ENCODE measurements around the gene TMC6.
"Not testable (repeated sequence)": the region's sequence is repeated elsewhere in the genome, so short reads cannot be mapped to it uniquely, and the experiment has no call there.

The TMC6 gene

DNA sequence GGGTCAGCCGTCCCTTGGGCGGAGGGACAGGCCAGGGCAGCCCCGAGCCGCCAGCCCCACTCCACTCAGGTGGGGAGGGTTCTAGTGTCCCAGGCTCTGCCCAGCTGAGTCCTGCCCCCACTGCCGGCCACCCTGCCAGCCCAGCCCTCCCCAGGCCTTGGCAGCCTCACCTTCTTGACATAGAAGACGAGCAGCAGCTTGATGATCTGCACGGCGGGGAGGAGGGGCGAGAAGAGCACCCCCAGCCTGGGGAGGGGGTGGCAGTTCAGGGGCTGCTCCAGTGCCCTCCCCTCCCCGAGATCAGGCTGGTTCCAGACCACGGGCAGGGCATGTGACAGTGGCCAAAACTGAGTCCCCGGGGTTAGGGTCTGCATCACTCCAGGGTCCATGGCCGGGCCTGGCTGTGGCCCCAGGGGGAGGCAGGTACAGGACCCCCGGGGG lies 9.7 kb downstream of the TMC6 start:
- Histone ChIP-seq H3K36me3 (peaks cover 88% of the 10 kb centered on the region), H3K27me3 (no peaks in the 10 kb centered on the region), H3K4me1 (ENCODE audit: control insufficient read depth in 1 of 2, insufficient read depth in 1 of 2, low read depth in 1 of 2, low read length in 1 of 2) (peaks cover 39 to 63% of the 10 kb centered on the region in 2 experiments), H3K27ac (peak overlapping the region; percentile 32), H3K4me3 (ENCODE audit: low read depth in 1 of 2, low read length in 1 of 2) (no peak overlapping the region), H3K9me3 (no peaks in the 10 kb centered on the region)
- TF ChIP-seq CTCF (IDR thresholded peaks at IDR 0.05): no peak

DNA sequence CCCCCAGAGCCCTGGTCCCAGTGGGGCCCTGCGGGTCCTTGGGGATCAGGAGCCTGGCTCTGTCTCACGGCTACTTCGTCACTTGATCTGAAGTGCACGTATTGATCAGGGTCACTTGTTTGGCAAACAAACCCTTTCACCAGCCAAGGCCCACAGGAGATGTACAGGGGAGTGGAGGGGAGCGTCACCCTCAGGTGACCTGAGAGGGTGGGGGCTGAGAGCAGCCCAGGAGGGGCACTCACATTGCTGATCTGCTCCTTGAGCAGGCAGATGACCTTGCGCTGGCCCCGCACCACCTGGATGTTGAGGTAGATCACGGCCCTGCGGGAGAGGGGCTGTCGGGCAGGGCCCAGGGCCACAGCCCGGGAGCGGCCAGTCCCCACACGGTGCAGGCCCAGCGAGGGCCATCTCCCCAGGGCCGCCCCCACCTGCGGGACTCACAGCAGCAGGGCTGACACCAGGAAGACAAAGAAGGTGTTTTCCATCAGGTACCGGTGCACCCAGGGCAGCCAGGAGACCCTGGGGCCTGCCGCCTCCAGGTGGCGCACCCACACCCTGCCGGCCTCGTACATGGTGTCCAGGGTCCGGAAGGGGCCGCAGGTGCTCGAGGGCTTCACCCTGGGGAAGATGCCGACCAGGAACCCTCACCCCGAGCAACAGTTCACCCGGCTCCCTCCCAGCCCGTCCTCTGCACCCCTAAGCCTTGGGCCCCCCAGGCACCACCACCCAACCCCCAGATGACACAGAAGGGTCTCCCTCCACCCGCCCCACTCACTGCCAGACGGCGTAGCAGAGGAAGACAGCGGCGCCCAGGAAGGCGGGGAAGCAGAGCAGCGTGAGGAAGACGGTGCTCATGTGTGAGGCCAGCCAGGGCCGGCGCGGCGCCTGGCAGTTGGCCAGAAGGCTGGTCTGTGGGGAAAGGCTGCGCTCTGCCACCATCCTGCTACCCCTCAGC lies 11.3 kb downstream of the TMC6 start:
- peaks cover 86% of the 10 kb centered on the region for H3K36me3 ChIP-seq
- peaks cover 50 to 63% of the 10 kb centered on the region in 2 experiments for H3K4me1 ChIP-seq (ENCODE audit: control insufficient read depth in 1 of 2, insufficient read depth in 1 of 2, low read depth in 1 of 2, low read length in 1 of 2)
- TF ChIP-seq CTCF (IDR thresholded peaks at IDR 0.05): peak; percentile 10

GRCh38 chr17:78116411-78116810 lies 12.1 kb downstream of the TMC6 start:
- H3K4me1 ChIP-seq (ENCODE audit: control insufficient read depth in 1 of 2, insufficient read depth in 1 of 2, low read depth in 1 of 2, low read length in 1 of 2): peaks cover 42 to 55% of the 10 kb centered on the region in 2 experiments
- TF ChIP-seq CTCF (IDR thresholded peaks at IDR 0.05): no peak
- H3K27me3 ChIP-seq: no peaks in the 10 kb centered on the region

More for the DNA sequence above, 11.3 kb downstream of the TMC6 start:
- peak overlapping the region; percentile 56 for H3K27ac ChIP-seq
- no peaks in the 10 kb centered on the region for H3K9me3 ChIP-seq
- no peaks in the 10 kb centered on the region for H3K27me3 ChIP-seq
- no peak overlapping the region for H3K4me3 ChIP-seq (ENCODE audit: low read depth in 1 of 2, low read length in 1 of 2)

DNA sequence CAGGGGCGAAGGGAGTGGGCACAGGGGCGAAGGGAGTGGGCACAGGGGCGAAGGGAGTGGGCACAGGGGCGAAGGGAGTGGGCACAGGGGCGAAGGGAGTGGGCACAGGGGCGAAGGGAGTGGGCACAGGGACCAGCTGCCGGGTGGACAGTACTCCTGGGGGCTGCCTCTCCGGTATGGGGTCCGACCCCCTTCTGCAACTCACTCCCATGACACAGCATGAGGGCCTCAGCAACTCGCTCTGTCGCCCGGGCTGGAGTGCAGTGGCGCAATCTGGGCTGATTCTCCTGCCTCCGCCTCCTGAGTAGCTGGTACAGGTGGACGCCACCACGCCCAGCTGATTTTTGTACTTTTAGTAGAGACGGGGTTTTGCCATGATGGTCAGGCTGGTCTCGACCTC lies 12.8 kb downstream of the TMC6 start:
- H3K27me3 ChIP-seq; H3K4me3 ChIP-seq (ENCODE audit: low read depth in 1 of 2, low read length in 1 of 2); H3K9me3 ChIP-seq; H3K27ac ChIP-seq: not testable (repeated sequence)
- peaks cover 36 to 48% of the 10 kb centered on the region in 2 experiments for H3K4me1 ChIP-seq (ENCODE audit: control insufficient read depth in 1 of 2, insufficient read depth in 1 of 2, low read depth in 1 of 2, low read length in 1 of 2)
- peaks cover 87% of the 10 kb centered on the region for H3K36me3 ChIP-seq

More at GRCh38 chr17:78116411-78116810, 12.1 kb downstream of the TMC6 start:
- Histone ChIP-seq H3K4me3 (ENCODE audit: low read depth in 1 of 2, low read length in 1 of 2) (no peak overlapping the region), H3K9me3 (no peaks in the 10 kb centered on the region), H3K27ac (peak overlapping the region; percentile 56), H3K36me3 (peaks cover 86% of the 10 kb centered on the region)

GRCh38 chr17:78114831-78115723 lies 13.5 kb downstream of the TMC6 start:
- no peak overlapping the region for H3K4me3 ChIP-seq (ENCODE audit: low read depth in 1 of 2, low read length in 1 of 2)
- H3K4me1 ChIP-seq (ENCODE audit: control insufficient read depth in 1 of 2, insufficient read depth in 1 of 2, low read depth in 1 of 2, low read length in 1 of 2): peaks cover 34 to 42% of the 10 kb centered on the region in 2 experiments
- no peak for TF ChIP-seq CTCF (IDR thresholded peaks at IDR 0.05)
- peaks cover 87% of the 10 kb centered on the region for H3K36me3 ChIP-seq
- no peaks in the 10 kb centered on the region for H3K27me3 ChIP-seq
- H3K9me3 ChIP-seq: no peaks in the 10 kb centered on the region
- H3K27ac ChIP-seq: peak overlapping the region; percentile 83
